GM19468 (cell line): ENCODE data around the gene GABRA5.

Experiments
- ATAC-seq: cut with Tn5 transposase; IDR thresholded peaks from one replicate; pipeline ENCODE4 v1.9.1; 2021; ENCODE audit warnings: mild to moderate bottlenecking, moderate library complexity, moderate number of reproducible peaks; ENCODE audit not compliant: unreplicated experiment; ENCODE audit errors: extremely low read depth

GABRA5 gene

GRCh38 chr15:26901041-26901440, 34.2 kb downstream of the GABRA5 start:
- no peak for ATAC-seq

DNA sequence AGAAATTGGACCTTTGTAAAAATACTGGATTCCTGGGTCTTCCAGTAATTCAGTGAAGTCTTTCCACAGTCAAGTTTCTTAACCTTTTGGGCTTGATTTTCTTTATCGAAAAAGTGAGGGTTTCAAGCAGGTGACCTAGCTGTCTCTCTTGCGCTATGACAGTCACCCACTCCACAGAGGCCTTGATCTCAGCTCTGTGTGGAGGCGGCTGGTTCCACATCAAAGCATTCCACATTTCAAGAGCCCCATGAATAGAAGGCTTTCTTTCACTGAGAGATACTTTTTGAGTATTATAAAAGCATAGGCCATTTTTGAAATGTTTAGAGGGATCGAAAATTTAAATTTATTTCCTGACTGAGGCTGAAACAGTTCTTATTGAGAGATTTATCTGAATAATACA, 43.9 kb downstream of the GABRA5 start:
- no peak for ATAC-seq

DNA sequence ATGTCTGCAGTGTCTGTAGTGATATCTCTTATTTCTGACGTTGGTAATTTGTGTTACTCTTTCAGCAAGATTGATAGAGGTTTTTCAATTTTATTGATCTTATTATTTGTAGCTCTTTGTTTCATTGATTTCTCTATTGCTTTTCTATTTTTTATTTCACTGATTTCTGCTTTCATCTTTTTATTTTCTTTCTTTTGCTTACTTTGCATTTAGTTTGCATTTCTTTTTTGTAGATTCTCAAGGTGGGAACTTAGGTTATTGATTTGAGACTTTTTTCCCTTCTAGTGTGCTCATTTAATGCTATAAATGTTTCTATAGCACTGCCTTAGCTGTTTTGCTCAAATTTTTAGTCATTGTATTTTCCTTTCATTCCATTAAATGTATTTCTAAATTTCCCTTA, 54.6 kb downstream of the GABRA5 start:
- no peak for ATAC-seq

DNA sequence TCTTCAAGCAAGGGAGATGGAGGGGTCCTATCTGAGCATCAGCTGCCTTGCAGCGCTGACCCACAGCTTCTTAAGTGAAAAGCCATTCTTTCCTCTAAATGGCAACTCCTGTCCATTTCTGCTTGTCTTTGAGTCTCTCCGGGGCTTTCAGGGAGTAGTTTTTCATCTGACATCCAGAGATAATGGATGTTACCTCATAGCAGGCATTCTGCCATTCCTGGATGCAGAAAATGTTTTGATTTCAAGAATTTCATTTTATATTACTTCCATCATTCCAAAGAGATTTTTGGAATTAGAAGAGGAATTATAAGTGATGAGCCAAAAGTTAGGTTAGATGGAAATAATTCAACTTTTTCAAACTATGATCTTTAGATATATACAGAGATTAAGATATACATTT, 59.2 kb downstream of the GABRA5 start:
- ATAC-seq, result no peak

- ATAC-seq, result no peak
These were observed 61.2 kb downstream of the GABRA5 start for GRCh38 chr15:26928051-26928450.

DNA sequence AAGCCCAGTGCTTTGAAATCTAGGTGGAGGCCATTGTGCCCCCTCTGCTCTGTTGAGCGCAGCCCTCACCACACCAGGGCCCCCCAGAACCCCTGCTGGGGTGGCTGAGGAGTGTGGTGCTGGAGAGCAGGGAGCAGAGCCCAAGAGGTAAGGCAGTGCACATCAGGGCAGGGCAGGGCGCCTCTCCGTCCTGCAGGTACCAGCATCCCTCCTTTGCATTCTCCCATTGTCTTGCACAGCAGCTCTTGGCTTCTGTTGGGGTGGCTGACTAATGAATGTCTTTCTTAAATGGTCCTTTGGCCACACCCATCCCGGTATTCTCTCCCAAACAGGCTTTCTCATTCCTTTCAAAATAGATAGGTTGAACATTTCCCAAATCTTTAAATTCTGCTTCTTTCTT, 62.7 kb downstream of the GABRA5 start:
- no peak for ATAC-seq

GRCh38 chr15:26934848-26935247, 68.0 kb downstream of the GABRA5 start:
- no peak for ATAC-seq

- no peak for ATAC-seq
These were observed 68.5 kb downstream of the GABRA5 start for GRCh38 chr15:26935322-26935721.

GRCh38 chr15:26936502-26936901, 69.6 kb downstream of the GABRA5 start:
- ATAC-seq, result no peak

- ATAC-seq, result no peak
These were observed 70.3 kb downstream of the GABRA5 start for GRCh38 chr15:26937134-26937533.

GRCh38 chr15:26939398-26939797, 72.5 kb downstream of the GABRA5 start:
- ATAC-seq, result no peak

DNA sequence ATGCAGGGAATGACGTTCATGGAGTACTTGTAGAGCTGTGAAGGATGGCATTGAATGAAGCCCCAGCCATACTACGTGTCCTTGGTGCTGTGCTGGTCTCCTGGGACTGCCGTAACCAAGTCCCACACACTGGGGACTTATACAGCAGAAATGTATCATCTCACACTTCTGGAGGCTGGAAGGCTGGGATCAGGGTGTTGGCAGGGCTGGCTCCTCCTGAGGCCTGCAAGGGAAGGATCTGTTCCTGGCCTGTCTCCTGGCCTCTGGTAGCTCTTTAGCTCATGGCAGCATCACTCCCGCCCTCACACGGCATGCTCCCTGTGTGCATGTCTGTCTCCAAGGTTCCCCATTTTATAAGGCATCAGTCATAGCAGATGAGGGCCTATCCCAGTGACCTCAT, 74.6 kb downstream of the GABRA5 start:
- ATAC-seq, result no peak

GRCh38 chr15:26943866-26944265, 77.0 kb downstream of the GABRA5 start:
- ATAC-seq, result no peak

GRCh38 chr15:26945046-26945445, 78.2 kb downstream of the GABRA5 start:
- no peak for ATAC-seq

DNA sequence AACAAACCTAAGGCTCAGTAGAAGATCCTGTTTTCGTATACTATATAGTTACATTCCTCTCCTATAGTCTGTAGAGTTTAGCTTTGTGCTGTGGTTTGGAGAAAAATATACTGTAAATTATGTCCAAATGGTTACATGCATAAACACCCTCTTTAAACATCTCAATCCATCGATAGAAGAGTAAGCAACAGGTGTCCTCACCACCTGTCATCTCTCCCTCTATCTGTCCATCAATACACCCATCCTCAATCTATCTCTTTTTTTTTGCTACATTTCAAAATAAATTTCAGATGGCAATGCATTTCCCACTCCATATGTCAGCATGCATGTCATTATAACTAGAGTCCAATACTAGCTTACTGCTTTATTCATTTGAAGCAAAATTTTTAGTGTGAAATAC, 83.1 kb downstream of the GABRA5 start:
- ATAC-seq, result no peak

- ATAC-seq, result no peak
These were observed 87.5 kb downstream of the GABRA5 start for GRCh38 chr15:26954403-26954802.

DNA sequence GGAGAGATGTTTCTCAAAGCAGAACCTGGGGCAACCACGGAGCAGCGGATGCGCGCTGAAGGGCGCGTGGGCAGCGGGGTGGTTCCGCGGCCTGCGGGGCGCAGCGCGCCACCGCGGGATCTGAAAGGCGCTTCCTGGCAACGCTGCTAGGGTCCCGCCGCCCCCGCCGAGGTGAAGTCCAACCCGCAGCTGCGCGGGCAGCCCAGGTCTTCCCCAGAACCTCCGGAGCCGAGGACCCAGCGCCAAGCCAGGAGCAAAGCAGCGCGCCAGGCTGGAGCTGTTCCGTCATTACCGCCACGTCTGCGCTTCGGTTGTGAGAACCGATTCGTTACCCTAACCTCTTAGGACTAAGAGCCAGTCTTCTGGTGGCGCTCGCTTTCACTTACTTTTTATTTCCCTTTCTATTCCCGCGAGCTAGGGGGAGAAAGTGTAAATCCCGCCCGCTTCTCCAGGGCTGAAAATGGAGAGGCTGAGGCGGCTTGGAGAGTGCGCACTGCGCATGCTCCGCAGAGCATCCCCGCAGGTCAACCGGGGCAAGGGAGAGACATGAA, 100.9 kb downstream of the GABRA5 start:
- ATAC-seq, result no peak

DNA sequence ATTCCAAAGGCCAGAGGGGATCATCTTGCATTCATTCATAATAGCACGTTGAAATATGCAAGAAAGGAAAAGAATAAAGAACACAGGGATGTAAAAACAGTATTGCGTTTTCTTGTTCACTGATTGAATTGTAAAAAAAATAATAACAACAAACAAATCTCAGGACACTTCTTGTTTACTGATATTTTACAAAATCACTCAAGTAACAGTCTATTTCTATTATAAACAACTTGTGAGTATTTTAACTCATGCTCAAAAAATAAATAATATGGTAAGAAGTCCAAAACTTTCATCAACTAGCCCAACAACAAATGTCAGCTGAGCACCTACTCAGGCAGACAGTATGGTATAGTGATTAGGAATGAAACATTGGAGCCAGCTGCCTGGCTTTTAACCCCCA, 101.9 kb downstream of the GABRA5 start:
- ATAC-seq, result no peak

- no peak for ATAC-seq
These were observed 103.9 kb downstream of the GABRA5 start, which contains the start of gene GABRG3 for GRCh38 chr15:26970712-26971210. GABRG3 (plus strand) TSS chr15:26971181.

- no peak for ATAC-seq
These were observed 104.6 kb downstream of the GABRA5 start for GRCh38 chr15:26971271-26972018.

DNA sequence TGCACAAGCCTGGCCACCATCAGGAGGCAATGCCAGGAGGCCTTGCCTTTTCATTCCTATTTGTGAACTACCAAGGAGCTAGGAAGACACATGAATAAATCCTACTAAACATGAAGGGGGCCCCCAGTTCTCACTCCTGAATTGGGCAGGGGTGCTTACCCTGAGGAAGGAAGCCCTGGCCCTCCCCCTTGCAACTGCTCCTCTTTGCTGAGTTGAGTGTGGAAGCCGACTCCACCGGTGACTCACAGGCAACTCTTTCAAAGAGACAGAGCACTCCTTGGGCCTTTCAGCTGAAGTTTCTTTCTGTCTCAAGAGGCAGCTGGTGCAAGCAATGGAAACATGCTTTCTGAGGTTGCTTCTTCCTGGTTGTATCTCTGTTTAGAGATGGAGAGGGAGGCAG, 105.8 kb downstream of the GABRA5 start:
- ATAC-seq, result no peak
